Keratinocyte (primary cell): ENCODE data around the gene MVB12B. TPM values are rescaled to one million over a fixed set of nuclear protein-coding genes. Genes with fewer than 3 reads are reported as not detected.

Experiments
- DNase-seq: peaks from one replicate; pipeline ENCODE4 v3.0.0-alpha.2; 2011; ENCODE audit warnings: low read depth, missing footprints, low spot score
- FAIRE-seq: peaks from 2 replicates; lab custom pipeline; 2011; peaks lifted over from hg19 to GRCh38; lab: Jason Lieb, UNC
- H2AFZ ChIP-seq: 2 replicates; pipeline ENCODE4 v1.6.0; 2012; ENCODE audit warnings: low read length, control low read depth, inconsistent platforms; ENCODE audit not compliant: control insufficient read depth
- H3K27ac ChIP-seq: 2 replicates; pipeline ENCODE4 v1.5.1; 2011; ENCODE audit warnings: low read length; ENCODE audit not compliant: control insufficient read depth, insufficient read depth
- H3K27me3 ChIP-seq: 3 replicates; pipeline ENCODE4 v1.6.0; 2011; ENCODE audit warnings: low read length; ENCODE audit not compliant: control insufficient read depth, insufficient read depth; ENCODE audit errors: extremely low read depth
- H3K36me3 ChIP-seq, 2 experiments: 2 replicates in 1 of 2; 3 replicates in 1 of 2; pipeline ENCODE4 v1.5.1; 2011; ENCODE audit warnings: low read length in 2 of 2, mild to moderate bottlenecking in 1 of 2; ENCODE audit not compliant: control insufficient read depth in 2 of 2, insufficient read depth in 2 of 2; ENCODE audit errors: extremely low read depth in 1 of 2
- H3K4me1 ChIP-seq: 3 replicates; pipeline ENCODE4 v1.5.1; 2011; ENCODE audit warnings: low read length; ENCODE audit not compliant: control insufficient read depth, insufficient read depth; ENCODE audit errors: extremely low read depth
- H3K4me2 ChIP-seq: 3 replicates; pipeline ENCODE4 v1.6.0; 2011; ENCODE audit warnings: low read depth, low read length; ENCODE audit not compliant: control insufficient read depth, insufficient read depth; ENCODE audit errors: extremely low read depth
- H3K4me3 ChIP-seq, 3 experiments: fragments of 200-600 bp in 1 of 3; sonication (generic) in 1 of 3; 2 replicates in 2 of 3; 3 replicates in 1 of 3; pipeline ENCODE4 v1.5.1; 2011 to 2016; ENCODE audit warnings: low read length in 3 of 3, mild to moderate bottlenecking in 3 of 3, control low read depth in 2 of 3, inconsistent platforms in 1 of 3, low read depth in 1 of 3, mixed read lengths in 1 of 3, mixed run types in 1 of 3, moderate library complexity in 1 of 3; ENCODE audit not compliant: control insufficient read depth in 2 of 3, insufficient read depth in 2 of 3; ENCODE audit errors: extremely low read depth in 1 of 3
- H3K79me2 ChIP-seq: 2 replicates; pipeline ENCODE4 v1.6.0; 2012; ENCODE audit warnings: low read length; ENCODE audit not compliant: control insufficient read depth, insufficient read depth
- H3K9ac ChIP-seq: 3 replicates; pipeline ENCODE4 v1.6.0; 2011; ENCODE audit warnings: low read length; ENCODE audit not compliant: control insufficient read depth, insufficient read depth; ENCODE audit errors: extremely low read depth
- H3K9me1 ChIP-seq: 3 replicates; pipeline ENCODE4 v1.6.0; 2011; ENCODE audit warnings: low read length; ENCODE audit not compliant: control insufficient read depth, insufficient read depth; ENCODE audit errors: extremely low read depth
- H3K9me3 ChIP-seq: 2 replicates; pipeline ENCODE4 v1.5.1; 2012; ENCODE audit warnings: low read depth, low read length; ENCODE audit not compliant: control insufficient read depth
- H4K20me1 ChIP-seq: 3 replicates; pipeline ENCODE4 v1.6.0; 2011; ENCODE audit warnings: low read length; ENCODE audit not compliant: control insufficient read depth, insufficient read depth; ENCODE audit errors: extremely low read depth
- EZH2 ChIP-seq: IDR thresholded peaks from one replicate; pipeline ENCODE4 v1.6.1; 2012; ENCODE audit warnings: inconsistent platforms, mild to moderate bottlenecking, low read length, moderate library complexity
- dilution Hi-C: fragments of 300-500 bp; cut with MboI; formaldehyde crosslinking; loops from one replicate; pipeline ENCODE4 v1.7.0; 2020; ENCODE audit warnings: low sequenced_read_pairs; ENCODE audit not compliant: extremely low pct_ligation_motif_present
- polyA plus RNA-seq, 5 experiments: library from polyadenylated mRNA; depleted of rRNA in 3 of 5; stranded (reverse) in 3 of 5; stranded (forward) in 1 of 5; unstranded in 1 of 5; fragments of >200 nt; gene quantifications; 1 replicate in 1 of 5; 2 replicates in 3 of 5; 3 replicates in 1 of 5; pipeline versions ENCODE4 v1.2.1 to v1.2.3, GENCODE V29; 2011 to 2012; ENCODE audit warnings: missing spikeins in 2 of 5, low read depth in 1 of 5, low replicate concordance in 1 of 5
- TF ChIP-seq, protein P1 (sequence below), 3 experiments: IDR thresholded peaks in 1 of 3; conservative IDR thresholded peaks in 1 of 3; optimal IDR thresholded peaks in 1 of 3; 2 replicates in 2 of 3; 3 replicates in 1 of 3; pipeline versions ENCODE3 to v1.5.1; 2011; ENCODE audit warnings: low read length in 3 of 3, mild to moderate bottlenecking in 3 of 3, moderate library complexity in 2 of 3, control low read depth in 1 of 3, inconsistent platforms in 1 of 3; ENCODE audit not compliant: insufficient read depth in 2 of 3; ENCODE audit errors: extremely low read depth in 1 of 3

MVB12B gene
- polyA plus RNA-seq, 1 donor (not counting 4 experiments of a cell fraction or from before 2014, with no cell fraction given), result 1.2 TPM

GRCh38 chr9:126386088-126386487, 59.5 kb downstream of the MVB12B start:
- Histone ChIP-seq H3K9me3 (no peaks in the 10 kb centered on the region), H3K27ac (no peak overlapping the region), H3K4me3 (no peak overlapping the region), H3K27me3 (no peaks in the 10 kb centered on the region), H3K4me1 (no peaks in the 10 kb centered on the region), H3K79me2 (no peaks in the 10 kb centered on the region), H4K20me1 (no peaks in the 10 kb centered on the region), H3K36me3 (no peaks in the 10 kb centered on the region), H3K9me1 (no peaks in the 10 kb centered on the region), H2AFZ (no peak overlapping the region), H3K9ac (no peak overlapping the region), H3K4me2 (no peak overlapping the region)
- dilution Hi-C loops, result no loop called here
- FAIRE-seq (no peak), DNase-seq (no peak)
- TF ChIP-seq EZH2, result no peak
- TF ChIP-seq, protein P1, sequence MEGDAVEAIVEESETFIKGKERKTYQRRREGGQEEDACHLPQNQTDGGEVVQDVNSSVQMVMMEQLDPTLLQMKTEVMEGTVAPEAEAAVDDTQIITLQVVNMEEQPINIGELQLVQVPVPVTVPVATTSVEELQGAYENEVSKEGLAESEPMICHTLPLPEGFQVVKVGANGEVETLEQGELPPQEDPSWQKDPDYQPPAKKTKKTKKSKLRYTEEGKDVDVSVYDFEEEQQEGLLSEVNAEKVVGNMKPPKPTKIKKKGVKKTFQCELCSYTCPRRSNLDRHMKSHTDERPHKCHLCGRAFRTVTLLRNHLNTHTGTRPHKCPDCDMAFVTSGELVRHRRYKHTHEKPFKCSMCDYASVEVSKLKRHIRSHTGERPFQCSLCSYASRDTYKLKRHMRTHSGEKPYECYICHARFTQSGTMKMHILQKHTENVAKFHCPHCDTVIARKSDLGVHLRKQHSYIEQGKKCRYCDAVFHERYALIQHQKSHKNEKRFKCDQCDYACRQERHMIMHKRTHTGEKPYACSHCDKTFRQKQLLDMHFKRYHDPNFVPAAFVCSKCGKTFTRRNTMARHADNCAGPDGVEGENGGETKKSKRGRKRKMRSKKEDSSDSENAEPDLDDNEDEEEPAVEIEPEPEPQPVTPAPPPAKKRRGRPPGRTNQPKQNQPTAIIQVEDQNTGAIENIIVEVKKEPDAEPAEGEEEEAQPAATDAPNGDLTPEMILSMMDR (optimal IDR thresholded peaks at IDR 0.05 in 1 of 3, IDR thresholded peaks at IDR 0.05 in 1 of 3, conservative IDR thresholded peaks at IDR 0.05 in 1 of 3; ENCODE audit: extremely low read depth in 1 of 3, insufficient read depth in 2 of 3, low read length in 3 of 3), result peak; percentile 41 to 84 (median 58)

DNA sequence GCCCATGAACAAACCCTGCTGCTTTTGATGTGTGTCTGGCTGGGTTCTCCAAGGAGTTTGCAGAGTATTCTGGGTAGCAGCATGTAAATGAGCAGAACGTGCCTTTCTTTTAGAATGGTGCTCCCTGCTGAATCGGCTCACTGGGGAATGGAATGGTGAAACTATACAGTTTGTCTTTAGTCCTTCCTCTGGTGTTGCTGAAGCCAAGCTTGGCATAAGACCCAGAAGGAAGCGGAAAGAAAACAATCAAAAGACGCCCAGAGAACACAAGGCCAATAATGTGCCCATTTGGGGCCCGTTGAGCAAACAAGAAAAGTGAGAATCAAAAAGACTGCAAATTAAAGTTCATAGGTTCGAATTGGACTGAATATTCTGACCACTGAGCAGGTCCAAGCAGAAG, 60.1 kb downstream of the MVB12B start:
- dilution Hi-C loops, result no loop called here
- H3K9ac ChIP-seq, result no peak overlapping the region
- no peak overlapping the region for H2AFZ ChIP-seq
- H4K20me1 ChIP-seq, result no peaks in the 10 kb centered on the region
- no peak for FAIRE-seq
- H3K4me2 ChIP-seq, result no peak overlapping the region
- no peaks in the 10 kb centered on the region for H3K36me3 ChIP-seq
- no peaks in the 10 kb centered on the region for H3K4me1 ChIP-seq
- no peak for TF ChIP-seq EZH2
- TF ChIP-seq, protein P1 (optimal IDR thresholded peaks at IDR 0.05 in 1 of 3, IDR thresholded peaks at IDR 0.05 in 1 of 3, conservative IDR thresholded peaks at IDR 0.05 in 1 of 3; ENCODE audit: extremely low read depth in 1 of 3, insufficient read depth in 2 of 3, low read length in 3 of 3), result no peak
- H3K27ac ChIP-seq, result no peak overlapping the region
- DNase-seq, result no peak
- H3K9me1 ChIP-seq, result no peaks in the 10 kb centered on the region
- H3K4me3 ChIP-seq, result no peak overlapping the region
- H3K27me3 ChIP-seq, result no peaks in the 10 kb centered on the region
- no peaks in the 10 kb centered on the region for H3K79me2 ChIP-seq
- H3K9me3 ChIP-seq, result no peaks in the 10 kb centered on the region
